Retinal pigment epithelial cell (primary cell): ENCODE results near the gene KRT32.

Experiments
- DNase-seq: peaks from one replicate; pipeline ENCODE4 v3.0.0-alpha.2; 2010; ENCODE audit warnings: low read depth
- H3K4me3 ChIP-seq: 2 replicates; pipeline ENCODE4 v1.5.1; 2011; ENCODE audit warnings: mild to moderate bottlenecking, low read length, control low read depth, moderate library complexity
- TF ChIP-seq, protein P1 (sequence below): conservative IDR thresholded peaks from 2 replicates; pipeline ENCODE4 v1.5.1; 2011; ENCODE audit warnings: low read depth, low read length, control low read depth, inconsistent platforms

Gene KRT32

DNA sequence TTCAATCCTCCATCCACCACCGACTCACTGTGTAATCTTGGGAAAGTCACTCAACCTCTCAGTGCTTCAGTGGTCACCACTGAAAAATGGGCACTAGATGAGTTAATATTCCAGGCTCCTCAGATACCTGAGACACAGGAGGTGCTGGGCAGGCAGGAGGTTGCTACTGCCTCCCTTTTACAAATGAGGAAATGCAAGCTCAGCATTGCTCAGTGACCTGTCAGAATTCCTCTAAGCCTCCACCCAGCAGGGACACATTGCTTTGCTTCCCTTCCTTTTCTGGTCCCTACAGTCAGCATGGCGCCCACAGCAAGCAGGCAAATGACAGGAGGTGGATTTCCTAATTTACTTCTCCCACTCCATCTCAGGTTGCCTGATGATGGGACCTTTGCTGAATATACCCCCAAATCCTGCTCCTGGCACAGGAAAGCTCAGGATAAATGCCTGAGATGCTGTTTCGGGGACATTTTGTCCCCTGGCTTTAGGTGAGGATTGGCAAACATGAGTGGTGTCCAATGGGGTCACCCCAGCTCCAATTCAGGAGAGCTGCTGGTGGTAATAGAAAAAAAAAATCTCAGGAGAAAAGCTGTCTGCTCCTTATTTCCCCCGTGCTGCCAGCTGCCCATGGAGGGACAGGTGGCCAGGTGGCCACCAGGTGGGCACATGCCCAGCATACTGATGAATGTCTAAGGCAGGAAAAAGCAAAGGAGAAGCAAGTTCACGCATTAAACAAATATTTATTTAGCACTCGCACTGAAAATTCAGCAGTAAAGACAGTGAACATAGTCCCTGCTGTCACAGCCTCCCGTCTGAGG, 43.3 kb upstream of the KRT32 start:
- no peak for DNase-seq
- no peak overlapping the region for H3K4me3 ChIP-seq
- TF ChIP-seq, protein P1, sequence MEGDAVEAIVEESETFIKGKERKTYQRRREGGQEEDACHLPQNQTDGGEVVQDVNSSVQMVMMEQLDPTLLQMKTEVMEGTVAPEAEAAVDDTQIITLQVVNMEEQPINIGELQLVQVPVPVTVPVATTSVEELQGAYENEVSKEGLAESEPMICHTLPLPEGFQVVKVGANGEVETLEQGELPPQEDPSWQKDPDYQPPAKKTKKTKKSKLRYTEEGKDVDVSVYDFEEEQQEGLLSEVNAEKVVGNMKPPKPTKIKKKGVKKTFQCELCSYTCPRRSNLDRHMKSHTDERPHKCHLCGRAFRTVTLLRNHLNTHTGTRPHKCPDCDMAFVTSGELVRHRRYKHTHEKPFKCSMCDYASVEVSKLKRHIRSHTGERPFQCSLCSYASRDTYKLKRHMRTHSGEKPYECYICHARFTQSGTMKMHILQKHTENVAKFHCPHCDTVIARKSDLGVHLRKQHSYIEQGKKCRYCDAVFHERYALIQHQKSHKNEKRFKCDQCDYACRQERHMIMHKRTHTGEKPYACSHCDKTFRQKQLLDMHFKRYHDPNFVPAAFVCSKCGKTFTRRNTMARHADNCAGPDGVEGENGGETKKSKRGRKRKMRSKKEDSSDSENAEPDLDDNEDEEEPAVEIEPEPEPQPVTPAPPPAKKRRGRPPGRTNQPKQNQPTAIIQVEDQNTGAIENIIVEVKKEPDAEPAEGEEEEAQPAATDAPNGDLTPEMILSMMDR, result no peak

DNA sequence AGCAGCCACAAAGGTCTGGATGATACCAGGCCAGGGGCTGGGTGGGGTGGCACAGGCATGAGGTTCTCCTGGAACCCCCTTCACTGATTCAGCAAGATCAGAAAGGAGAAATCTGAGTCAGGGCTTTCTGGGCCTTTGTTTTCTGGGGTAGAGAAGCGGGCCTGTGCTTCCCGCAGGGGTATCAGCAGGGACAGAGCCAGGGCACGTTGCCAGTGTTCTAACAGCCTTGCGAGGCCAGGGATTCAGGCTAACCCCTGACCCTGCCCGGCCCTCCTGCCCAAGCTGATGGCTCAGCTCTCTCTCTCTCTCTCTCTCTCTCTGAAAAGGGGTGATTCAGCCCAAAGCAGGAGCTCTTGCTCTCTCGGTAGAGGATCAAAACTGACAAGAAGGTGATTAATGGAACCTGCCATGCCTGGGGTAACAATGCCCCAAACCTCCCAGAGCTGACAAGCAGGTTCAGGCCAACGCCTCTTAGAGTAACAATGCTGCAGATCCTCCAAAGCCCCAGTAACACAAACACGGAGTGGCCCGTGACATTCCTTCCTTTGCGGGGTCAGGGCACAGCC, 40.2 kb upstream of the KRT32 start:
- DNase-seq, result no peak
- TF ChIP-seq, protein P1, result no peak
- H3K4me3 ChIP-seq, result no peak overlapping the region

DNA sequence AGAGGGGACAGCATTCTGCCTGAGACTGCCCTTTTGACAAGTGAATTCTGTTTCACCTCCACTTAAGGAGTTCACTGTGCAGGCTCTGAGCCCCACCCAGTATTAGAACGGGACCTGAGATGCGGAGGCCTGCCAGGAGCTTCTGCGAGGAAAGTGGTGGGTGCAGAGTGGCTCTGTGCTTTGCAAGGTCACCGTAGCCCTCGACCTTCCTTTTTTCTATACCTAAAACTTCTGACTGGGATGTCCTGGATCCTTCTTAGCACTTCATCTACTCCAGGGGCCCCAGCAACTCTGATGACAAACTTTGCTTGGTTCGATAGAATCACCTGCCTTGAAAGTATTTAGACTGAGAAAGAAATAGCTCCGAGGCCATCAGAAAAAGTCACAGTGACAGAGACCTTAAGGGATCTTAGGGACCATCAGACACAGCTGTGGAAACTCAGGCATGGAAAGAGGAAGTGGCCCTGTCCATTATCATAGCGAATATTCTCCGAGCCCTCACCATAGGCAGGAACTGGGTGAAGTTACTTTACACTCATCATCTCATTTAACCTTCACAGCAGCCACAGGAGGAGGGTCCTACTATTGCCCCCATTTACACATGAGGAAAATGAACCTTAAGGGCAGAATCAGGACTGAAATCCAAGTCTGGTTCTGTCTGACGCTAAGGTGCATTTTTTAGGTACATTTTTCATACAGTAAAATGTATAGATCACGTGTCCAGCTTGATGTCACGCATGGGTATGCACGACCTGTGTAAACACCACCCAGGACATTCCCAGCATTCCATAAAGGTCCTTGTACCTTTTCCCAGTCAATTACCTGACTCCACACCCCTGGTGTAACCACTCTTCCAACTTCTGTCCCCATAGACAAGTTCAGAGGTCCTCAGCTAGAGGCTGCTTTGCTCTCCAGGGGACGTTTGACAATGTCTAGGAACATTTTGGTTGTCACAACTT, 38.9 kb upstream of the KRT32 start:
- TF ChIP-seq, protein P1, result no peak
- no peak overlapping the region for H3K4me3 ChIP-seq
- DNase-seq, result no peak

DNA sequence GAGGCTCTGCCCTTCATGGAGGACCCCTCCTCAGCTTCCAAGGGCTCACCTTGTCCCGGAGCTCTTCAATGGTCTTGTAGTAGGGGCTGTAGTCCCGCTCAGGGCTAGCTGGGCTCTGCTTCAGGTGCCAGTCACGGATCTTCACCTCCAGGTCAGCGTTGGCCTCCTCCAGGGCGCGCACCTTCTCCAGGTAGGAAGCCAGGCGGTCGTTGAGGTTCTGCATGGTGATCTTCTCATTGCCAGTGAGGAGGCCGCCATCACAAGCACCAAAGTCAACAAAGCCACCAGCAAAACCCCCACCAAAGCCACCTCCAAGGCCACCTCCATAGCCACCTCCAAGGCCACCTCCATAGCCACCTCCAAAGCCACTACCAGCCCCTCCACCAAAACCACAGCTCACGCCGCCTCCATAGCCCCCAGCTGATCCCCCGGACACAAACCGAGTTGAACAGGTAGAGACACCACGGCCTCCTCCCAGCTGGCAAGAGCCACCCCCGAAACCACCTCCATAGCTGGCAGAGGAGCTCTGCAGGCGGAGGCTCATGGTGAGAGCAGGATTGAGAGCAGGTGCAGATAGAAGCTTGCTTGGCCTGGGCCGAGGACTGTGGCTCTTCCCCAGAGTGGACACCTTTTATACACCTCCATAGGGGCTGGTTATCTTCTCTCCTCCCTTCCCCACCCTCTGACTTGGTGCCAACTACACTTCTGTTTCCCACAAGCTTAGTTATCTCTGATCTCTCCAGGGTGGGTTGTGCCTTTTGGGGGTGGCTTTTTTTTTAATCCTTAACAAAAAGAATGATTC, 38.0 kb upstream of the KRT32 start, which contains the start of gene KRT13:
Gene KRT13, minus strand, starts transcription at position 606 of the 802 bp plus-strand sequence. Its CDS starts 62 bp downstream, at position 544.
- no peak within 1 kb of the TSS for H3K4me3 ChIP-seq
- DNase-seq, result no peak
- TF ChIP-seq, protein P1, result no peak

DNA sequence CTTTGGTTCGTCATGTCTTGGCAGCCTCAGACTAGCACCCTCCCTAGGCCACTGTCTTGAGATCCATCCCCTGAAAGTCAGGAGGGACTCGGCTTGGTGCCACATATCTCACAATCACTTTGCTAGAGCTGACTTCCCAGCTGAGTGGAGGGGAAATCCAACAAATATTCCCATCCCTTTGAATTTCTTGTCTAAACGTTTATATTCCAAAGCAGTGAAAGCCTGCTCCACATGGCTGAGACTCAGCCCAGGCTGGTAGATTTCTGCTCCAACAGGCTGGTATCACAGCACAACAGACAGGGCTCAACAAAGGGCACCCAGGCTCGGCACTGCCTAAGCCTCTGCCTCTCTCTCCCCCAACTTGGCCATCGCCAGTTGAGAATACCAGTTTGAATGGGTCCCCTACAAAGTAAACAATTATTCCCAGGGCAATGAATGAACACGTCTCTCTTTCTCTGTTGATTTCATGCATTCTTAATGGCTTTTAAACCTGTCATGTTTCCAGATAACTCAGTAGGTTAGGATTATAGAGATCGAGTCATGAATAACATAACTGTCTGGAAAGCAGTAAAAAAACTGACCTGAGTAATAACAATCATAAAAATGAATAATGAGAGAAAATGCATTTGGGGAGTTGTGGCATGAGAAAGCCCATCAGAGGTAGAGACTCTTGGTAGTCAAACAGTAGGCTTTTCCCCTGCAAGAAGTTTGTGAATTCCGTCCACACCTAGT, 37.2 kb upstream of the KRT32 start:
- no peak for DNase-seq
- no peak overlapping the region for H3K4me3 ChIP-seq
- TF ChIP-seq, protein P1, result no peak

DNA sequence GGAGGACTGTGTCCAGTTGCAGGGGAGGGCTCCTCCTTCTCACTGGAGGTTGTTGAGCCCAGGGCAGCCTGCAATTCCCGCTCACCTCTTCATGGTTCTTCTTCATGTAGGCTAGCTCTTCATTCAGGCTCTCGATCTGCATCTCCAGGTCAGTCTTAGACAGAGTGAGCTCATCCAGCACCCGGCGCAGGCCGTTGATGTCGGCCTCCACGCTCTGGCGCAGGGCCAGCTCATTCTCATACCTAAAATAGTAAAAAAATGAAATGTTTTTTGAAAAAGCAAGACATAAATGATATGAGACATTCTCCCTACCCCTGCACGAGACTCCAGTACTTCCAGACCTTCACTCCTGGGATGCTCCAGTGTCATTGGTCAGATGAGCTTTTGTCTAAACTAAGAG, 36.0 kb upstream of the KRT32 start:
- H3K4me3 ChIP-seq, result no peak overlapping the region
- TF ChIP-seq, protein P1, result no peak

More for the DNA sequence above, 36.0 kb upstream of the KRT32 start:
- no peak for DNase-seq
